SKM-1 treated with dmso at 0.1 percent for 144 hours (cell line): ENCODE measurements around the gene AKNA.

Source experiments
- DNase-seq: peaks from one replicate; lab custom pipeline; 2025; ENCODE audit not compliant: unreplicated experiment; lab: John Stamatoyannopoulos, UW

The AKNA gene

DNA sequence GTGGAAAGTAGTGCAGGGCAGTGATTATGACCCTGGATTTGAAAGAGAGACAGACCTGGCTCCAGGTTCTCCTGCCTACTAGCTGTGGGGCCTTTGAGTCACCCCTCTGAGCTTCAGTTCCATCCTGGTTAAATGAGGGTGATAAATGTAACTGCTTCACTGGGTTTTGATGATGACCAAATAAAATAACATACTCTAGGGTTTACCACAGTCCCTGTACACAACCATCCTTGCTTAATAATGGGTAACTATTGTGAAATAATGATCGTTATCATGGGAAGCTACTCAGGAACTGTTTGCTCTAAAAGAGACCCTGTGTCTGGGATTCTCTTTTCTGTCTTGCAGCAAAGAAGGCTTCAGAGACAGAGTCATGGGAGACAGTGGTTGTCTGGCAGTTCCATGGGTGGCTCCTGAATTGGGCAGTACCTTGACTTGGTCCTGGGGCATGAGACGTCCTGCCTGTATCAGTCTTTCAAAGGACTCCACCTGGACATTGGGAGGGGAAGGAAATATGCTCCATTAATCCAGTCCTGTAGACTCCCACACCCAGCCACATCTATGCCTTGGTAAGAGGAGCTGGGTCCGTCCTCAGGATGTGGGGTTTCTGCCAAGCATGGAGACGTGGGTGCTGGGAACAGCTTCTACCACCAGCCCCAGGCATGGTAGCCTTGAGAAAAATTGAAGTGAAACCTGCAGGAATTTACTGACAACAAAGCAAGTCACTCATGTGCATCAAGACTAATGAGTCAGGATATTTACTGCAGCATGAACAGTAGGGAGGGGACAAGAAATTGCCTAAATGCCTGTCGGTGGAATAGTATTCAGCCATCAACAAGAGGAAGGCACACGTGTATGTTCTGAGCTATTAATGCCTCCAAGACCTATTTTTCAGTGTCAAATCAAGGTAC, 23.4 kb downstream of the AKNA start:
- no peak for DNase-seq

DNA sequence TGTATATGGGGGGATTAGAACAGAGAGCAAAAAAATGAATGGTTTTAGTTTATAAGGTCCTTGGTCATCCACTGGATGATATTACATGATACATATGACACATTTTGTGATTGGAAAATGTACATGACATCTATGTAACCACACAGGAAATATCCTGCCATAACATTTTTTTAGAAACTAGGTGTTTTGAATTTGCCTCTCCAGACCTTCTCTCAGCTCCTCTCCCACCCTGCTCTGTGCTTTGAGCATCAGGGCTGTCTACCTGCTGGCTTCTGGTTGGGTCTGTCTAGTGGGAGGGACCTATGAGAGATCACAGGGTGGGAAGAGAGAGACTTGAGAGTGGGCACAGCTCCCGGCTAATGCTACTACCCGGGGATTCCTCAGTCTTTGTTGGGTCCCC, 24.4 kb downstream of the AKNA start:
- no peak for DNase-seq

DNA sequence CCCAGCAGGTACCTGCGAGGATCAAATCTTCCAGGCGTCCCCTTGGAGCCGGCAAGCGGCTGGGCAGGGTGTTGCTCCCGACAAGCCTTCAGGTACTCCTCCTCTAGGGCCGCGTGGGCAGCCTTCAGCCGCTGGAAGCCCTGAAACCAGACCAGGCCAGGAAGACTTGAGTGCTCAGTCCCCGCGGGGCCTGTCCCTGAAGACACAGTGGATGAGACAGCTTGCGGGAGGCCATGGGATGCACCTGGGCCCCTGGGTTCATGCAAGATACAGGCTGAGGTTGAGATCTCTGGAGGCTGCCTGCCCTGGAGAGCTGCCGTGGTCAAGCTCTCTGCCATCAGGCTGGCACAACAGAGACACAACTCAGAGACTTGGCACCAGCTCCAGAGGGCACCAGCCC, 25.4 kb downstream of the AKNA start:
- DNase-seq = no peak

DNA sequence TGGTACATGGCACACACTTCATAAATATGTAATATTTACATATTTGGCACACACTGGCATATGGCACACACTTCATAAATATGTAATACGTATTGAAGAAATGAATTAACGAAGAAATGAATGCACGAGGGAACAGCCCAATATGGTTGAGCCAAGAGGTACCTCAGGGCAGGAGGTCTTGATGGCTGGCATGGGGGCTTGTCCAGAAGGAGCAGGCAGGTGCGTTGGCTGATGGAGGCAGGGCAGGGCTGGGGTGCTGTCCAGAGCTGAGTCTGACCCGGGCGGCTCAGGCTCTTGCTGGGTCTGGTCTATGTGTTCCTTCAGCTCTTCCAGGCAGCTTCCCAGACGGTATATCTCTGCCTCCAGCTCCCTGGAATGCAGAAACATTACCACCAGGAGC, 26.2 kb downstream of the AKNA start:
- DNase-seq = no peak

DNA sequence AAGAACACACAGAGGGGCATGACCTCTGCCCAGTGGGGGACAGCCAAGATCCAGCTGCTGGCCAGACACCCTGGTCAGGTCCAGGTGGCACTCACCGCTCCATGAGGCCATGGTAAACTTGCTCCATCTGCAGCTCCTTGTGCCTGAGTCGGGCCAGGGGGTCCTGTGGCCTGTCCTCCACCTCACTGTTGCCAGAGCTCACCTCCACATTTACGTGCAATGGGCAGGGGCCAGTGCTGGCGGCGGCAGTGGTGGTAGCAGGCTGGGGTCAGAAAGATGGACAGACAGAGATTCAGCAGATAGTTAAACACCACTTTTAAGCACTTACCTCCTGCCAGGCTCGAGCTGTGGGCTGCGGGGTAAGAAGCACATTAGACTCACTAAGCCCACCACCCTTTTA, 28.0 kb downstream of the AKNA start:
- no peak for DNase-seq

DNA sequence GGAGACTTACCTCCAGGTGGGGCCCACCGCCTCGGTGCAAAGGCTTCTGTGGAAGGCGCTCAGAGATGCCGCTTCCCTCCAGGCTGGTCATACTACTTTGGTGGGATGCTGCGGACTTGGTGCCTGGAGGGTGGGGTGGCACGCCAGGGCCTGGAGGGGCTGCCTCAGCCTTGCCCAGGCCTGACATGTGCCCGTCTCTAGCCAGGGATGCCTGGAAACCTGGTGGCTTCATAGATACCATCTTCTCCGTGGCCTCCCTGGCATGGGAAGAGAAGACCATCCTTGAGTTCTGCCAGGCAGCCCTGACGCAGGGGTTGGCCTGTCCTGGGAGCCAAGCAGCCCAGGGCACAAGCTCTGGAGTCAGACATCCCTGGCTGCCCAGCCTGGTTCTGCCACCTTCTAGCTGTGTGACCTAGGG, 29.9 kb downstream of the AKNA start:
- DNase-seq = no peak

DNA sequence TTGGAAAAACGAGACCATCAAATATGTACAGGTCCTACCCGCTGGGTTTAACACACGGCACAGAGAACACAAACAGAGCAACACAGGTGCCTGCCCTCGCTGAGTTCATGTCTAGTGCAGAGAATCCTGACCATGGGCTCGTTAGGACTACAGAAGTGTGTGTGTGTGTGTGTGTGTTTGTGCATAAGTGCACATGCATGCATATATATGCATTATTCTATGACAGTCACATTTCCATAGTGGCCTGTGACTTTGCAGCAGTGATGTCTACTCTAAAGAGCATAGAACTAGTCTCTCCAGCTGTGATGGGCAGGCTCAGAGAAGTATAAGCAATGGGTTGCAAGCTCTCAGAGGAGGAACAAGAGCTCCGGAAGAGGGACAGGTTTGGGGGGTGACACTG, 30.4 kb downstream of the AKNA start:
- DNase-seq = no peak

DNA sequence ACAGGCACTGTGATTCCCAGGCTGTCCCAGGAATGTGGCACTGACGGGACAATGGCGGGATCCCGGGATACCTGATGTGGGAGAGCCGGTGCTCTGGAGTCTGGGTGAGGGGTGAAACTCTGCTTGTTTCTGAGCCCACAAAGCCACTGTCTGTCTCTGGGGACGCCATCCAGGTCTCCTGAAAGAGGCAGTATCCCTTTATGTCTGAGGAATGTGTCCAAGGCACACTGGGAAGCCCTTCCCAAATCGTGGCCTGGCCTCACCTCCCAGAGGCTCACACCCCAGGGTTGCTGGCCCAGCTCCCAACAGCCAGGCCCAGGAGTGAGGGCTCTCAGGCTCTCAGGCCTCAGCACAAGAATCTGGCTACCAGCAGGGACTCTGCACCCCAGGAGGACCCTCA, 31.0 kb downstream of the AKNA start:
- DNase-seq = no peak

DNA sequence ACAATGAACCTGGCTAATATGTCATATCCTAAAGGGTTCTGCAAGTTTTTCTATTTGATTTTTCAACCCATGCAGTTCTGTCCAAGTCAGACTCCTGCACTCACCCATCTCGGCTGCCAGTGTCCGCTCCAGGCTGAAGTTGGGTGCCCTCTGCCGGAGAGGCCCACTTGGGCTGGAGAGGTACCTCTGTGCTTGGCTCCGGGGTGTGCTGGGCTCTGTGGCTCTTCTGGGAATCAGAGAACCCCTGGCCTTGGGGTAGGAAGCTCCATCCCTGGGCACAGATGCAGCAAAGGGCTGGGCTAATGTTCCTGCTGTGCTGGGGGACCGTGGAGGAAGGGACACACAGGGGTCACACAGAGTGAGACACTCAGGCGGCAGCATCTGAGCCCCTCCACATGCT, 32.0 kb downstream of the AKNA start:
- no peak for DNase-seq

DNA sequence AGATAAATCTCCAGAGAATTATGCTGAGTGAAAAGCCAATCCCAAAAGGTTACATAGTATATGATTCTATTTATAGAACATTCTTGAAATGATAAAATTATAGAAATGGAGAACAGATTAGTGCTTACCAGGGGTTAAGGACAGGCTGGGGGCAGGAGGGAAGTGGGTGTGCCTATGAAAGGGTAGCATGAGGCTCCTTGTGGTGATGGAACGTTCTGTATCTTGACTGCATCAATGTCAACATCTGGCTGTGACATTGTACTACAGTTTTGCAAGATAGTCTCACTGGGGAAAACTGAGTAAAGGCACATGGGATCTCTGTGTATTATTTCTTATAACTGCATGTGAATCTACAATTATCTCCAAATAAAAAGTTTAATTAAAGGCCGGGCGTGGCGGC, 35.9 kb downstream of the AKNA start:
- no peak for DNase-seq

DNA sequence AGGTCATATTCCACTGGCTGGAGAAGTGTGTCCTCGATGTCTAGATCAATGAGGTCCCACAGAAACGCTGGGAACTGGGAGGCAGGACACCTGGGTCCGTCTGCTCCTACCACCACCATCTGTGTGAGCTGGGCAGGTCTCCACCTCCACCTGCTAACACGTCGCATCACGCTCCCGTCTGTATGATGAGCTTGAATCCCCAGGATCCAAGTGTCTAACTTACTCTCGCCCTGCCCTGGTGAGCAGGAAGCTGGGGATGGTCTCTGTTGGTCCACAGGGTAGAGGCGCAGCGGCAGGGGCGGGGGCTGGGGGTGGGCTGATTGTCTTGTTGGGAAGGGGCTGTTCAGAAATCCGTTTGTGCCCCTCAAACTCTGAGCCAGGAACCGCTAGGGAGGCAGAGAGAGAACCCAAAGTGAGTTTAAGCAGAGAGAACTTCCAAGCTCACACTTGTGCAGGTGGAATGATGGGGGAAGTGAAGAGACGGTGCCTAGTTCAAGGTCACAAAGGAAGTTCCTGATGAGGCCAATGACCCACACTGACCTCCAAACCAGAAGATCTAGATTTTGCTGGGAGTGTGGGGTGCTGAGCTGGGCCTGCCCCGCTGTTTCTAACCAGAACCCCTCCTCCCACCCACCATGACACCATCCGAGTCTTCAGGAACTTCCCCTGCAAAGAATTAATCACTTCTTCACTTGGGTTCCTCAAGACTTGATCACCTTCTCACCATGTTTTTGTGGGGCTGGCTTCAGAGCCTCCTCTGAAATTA, 37.0 kb downstream of the AKNA start:
- no peak for DNase-seq

DNA sequence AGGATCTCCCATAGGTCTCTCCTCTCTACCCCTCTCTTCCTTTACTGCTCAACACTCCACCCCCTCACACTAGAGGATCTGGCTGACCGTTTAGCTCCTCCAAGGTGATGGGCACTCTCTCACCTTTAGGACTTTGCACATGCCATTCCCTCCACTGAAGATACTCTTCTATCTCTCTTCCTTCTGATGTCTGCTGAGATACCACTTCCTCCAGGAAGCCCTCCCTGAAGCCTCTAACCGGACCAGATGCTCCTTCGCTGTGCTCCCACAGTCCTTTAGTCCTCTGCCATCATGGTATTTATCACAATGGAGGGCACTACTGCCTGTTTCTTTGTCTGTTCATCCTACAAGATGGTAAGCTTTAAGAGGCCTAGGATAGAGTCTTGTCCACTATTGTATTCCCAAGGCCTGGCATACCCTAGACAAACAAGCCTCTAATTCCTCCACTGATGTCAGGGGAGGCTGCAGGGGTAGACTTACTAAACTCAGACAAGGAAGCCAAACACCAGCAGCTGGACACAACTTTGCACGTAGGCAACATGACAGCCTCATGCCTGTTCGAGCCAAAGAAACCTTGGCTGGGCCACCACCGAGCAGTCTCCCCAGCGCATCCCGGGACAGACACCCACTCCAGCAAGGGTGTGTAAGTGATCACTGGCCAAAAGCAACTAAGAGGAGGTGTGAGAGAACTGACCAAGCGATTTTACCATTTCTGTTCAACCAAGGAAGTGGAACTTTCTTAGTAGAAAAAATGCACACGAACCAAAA, 37.9 kb downstream of the AKNA start:
- no peak for DNase-seq

DNA sequence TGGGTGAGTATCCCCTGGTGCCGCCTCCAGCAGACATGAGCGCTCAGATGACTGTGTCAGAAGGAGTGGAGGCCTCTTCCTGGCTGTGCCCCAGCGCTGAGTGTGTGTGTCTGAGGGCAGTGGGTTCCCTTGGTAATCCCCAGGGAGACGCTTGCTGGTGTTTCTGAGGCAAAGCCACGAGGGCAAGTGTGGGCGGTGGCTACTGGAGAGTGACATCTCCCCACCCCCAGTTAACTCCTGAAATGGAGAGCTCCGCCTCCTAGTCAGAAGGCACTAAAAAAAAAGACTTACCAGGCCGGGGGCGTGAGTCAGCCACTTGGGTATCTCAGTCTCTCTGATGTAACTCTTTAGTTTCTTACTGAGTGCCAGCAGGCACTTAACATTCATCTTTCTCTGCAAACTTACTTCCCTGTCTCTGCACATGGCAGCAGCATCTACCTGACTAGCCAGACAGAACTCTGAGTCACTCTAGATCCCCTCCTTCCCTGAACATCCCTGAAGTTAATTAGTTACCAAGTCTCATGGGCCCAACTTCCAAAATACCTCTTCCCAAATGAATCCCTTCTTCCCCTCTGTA, 38.8 kb downstream of the AKNA start:
- DNase-seq = peak; percentile 69

DNA sequence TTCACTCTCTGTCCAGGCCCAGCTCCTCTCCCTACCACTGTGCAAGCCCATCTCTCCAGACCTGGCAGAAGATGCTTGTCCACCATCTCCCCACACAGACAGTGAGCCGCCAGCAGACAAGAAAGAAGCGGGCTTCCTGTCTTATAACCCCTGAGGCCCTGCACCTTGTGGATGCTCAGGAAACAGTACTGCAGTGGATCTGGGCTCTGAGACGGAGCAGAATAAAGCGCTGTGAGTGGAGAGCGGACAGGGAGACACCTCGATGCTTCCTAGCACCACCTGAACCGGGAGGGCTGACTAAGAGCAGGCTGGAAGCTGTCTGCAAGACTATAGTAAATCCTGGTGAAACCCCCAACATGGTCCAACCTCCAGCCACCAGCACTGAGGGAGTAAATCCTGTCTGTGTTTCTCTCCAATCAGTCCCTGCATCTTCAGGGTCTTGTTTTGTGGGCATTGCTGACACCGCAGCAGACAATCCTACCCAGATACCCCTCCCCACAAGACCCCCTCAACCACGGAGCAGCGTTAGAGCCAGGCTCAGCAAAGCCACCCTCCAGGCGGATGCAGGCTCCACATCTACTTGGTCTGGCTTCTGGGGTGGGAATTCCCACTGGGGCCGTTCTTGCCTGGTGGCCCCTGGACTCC, 39.4 kb downstream of the AKNA start:
- DNase-seq = no peak

DNA sequence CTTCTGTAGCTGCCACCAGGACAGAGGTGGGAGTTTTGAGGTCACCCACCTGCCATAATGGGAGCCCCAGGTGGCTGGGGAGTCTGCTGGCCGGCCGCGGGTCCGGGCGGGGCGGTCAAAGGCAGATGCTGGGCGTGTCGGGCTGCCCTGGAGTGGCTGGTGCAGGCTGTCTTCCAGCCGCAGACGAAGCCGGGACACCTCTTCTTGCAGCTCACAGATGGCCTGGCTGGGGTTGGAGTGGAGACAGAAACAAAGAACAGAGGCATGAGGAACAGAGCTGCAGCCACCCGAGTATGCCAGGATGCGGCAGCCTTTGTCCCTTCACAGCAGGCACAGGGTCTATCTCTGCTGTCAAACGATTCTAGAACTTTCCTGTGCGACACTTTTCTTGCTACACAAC, 40.1 kb downstream of the AKNA start:
- no peak for DNase-seq

DNA sequence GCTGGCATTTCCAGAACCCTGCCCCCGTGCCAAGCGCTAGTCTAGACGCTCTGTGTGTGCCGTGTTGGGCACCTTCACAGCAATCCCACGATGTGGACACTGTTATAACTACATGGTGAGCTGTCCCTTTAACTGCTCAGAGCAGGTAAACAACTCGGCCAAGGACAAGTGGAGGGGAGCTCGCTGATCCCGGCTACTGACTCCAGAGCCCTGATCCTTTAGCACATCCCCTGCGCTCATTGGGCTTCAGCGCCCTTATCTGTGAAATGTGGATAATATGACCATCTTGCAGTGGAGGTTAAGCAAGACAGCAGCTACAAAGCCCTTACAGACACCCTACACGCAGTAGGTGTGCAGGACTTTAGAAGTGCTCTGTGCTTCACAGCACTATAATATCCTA, 41.6 kb downstream of the AKNA start:
- no peak for DNase-seq

DNA sequence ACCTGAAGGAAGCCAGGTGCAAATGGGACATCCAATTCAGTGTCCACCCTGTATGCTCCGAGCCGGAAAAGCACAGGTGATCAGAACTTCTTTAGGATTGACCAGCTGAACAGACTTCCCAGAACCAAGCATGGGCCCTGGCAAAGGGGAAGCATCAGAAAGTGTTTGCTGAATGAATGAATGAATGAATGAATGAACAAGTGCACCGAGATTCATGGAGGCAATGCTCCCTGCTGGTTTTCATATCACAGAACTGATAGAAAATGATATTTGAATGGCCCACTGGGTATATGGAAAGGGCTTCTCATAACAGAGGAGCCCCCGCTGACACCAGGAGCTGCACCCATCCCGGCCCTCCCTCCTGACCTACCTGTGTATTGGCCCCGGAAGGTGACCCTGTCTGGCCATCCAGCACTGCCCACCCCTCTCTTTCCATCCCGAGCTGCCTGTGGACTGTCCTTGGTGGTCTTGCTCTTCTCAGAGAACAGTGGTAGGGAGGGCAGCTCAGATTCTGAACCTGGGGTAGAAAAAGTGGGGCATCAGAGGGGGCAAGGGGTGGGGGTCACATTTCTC, 42.2 kb downstream of the AKNA start:
- no peak for DNase-seq

DNA sequence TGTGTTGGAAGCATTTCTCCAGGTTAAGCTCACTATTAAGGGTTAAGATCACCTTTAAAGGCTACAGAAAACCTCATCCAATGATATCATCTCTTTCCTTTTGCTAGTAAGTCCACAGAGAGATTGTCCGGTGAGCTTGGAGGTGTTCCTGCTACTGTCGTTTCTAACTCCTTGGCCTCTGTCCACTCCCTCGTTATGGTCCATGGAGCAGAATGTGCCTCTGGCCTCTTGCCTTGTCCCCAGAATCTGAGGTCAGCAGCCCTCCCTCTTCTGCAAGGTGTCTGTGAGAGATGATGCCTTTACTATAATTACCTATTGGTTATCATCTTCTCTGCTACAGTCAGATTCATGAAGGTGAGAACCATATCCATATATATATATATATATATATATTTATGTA, 43.1 kb downstream of the AKNA start:
- DNase-seq = no peak

DNA sequence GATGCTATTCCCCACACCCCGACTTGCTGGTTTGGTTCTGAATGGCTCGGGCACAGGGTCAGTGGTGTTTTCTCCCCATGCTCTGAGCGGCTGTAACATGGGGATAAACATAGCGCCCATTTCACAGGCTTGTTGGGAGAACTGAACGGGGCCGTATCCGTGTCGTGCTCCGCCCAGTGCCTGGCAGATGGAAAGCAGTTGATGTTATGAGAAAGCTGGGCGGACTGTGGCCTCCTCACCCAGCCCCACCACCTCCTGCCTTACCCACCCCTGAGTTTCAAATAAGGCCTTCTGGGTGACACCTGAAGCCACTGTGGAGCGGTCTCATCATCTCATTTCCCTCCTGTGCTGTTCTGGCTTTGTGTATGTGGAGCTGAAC, 43.6 kb downstream of the AKNA start:
- no peak for DNase-seq

DNA sequence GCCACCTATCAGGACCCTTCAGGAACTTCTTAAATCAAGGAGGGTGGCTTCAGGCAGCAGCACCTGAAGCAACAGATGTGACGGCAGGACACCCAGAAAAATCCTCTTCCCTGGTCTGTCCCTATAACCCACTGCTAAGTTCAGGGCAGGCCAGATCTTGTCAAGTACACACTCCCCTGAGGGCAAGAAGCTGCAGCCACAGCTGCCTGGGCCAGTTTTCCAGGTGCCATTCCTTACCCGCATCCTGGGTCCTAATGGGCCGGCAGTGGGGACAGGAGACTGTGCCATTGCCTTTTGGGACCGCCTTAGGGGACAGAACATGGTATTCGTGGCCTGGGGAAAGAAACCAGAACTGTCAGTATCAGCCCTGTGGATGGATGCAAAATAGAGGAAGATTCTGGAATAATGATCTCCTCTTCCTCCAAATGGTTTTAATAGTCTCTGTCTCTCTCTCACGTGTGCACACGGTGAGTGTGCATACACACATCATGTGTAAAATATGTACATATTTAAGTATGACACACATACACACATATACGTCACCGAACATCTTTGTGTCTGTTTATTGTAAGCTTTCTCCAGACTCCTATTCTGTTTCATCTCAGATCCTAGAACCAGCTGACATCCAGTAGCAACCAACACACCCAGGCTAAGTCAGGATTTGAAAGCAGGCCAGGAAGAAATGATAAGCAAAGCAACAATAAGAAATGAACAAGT, 44.2 kb downstream of the AKNA start:
- DNase-seq = no peak
